Retina (tissue), 1 donor: ENCODE results near the gene CENPF.
"Not testable (repeated sequence)": the region's sequence is repeated elsewhere in the genome, so short reads cannot be mapped to it uniquely, and the experiment has no call there.

Experiments
- DNase-seq: peaks from one replicate; pipeline ENCODE4 v3.0.0-alpha.2; 2016

The CENPF gene

GRCh38 chr1:214584805-214585766 is 17.9 kb upstream of the CENPF start:
- DNase-seq = no peak

DNA sequence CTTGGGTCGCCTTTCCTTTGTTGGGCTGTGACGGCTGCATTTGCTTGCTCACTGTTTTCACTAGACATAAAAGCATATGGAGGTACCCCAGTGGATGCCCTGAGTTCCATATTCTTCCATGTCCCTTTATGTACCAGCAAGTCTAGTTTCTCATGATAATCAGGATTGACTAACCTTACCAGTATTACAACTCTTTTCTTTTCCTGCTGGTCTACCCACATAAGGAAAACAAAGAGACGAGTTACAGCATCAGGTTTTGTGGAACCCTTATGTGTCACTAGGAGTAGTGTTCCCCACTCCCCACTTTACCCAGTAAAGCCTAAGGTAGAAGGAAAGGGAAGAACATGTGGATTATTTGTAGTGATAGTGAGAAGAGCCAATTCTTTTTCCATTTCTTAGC is 16.4 kb upstream of the CENPF start:
- DNase-seq = no peak

GRCh38 chr1:214587165-214587564 is 15.8 kb upstream of the CENPF start:
- DNase-seq = no peak

- DNase-seq = no peak
These were observed 13.9 kb upstream of the CENPF start for GRCh38 chr1:214588963-214589597.

DNA sequence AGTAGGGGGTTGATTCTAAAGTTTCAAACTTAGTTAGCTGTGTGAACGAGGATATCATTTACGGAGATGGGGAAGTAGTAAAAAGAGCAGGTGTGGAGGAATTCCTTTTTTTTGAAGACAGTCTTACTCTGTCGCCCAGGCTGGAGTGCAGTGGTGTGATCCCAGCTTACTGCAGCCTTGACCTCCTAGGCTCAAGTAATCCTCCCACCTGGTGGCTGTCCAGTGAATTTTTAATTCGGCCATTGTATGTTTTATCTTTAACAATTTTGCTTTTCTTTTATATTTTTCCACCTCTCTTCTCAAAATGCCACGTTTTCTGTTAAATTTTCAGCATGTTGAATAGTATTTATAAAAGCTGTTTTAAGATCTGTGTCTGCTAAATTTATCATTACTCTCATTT is 12.3 kb upstream of the CENPF start:
- DNase-seq = no peak

- not testable (repeated sequence) for DNase-seq
These were observed 11.1 kb upstream of the CENPF start for GRCh38 chr1:214591918-214592317.

- DNase-seq = no peak
These were observed 9.8 kb upstream of the CENPF start for GRCh38 chr1:214593158-214593557.

GRCh38 chr1:214603819-214604252 is 841 bp downstream of the CENPF start:
- DNase-seq = peak; percentile 45

GRCh38 chr1:214604523-214604922 is 1.5 kb downstream of the CENPF start:
- DNase-seq = no peak

DNA sequence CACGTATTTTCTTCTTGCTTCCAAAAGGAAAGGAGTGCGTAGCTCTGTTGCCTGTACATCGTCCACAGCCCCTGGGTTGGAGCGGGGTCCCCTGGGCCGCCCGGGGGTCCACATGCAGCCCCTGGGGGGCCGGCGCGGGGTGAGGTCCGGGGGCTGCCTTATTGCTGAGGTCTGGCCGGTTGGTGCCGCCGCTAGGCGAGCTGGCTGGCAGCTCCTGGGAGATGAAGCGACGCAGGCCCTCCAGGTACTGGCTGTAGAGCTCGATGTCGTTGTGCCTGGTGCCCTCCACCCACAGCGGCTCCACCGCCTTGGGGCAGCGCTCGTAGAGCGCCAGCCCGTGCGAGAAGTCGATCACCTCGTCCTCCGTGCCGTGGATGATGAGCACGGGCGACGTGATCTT is 2.5 kb downstream of the CENPF start:
- not testable (repeated sequence) for DNase-seq

DNA sequence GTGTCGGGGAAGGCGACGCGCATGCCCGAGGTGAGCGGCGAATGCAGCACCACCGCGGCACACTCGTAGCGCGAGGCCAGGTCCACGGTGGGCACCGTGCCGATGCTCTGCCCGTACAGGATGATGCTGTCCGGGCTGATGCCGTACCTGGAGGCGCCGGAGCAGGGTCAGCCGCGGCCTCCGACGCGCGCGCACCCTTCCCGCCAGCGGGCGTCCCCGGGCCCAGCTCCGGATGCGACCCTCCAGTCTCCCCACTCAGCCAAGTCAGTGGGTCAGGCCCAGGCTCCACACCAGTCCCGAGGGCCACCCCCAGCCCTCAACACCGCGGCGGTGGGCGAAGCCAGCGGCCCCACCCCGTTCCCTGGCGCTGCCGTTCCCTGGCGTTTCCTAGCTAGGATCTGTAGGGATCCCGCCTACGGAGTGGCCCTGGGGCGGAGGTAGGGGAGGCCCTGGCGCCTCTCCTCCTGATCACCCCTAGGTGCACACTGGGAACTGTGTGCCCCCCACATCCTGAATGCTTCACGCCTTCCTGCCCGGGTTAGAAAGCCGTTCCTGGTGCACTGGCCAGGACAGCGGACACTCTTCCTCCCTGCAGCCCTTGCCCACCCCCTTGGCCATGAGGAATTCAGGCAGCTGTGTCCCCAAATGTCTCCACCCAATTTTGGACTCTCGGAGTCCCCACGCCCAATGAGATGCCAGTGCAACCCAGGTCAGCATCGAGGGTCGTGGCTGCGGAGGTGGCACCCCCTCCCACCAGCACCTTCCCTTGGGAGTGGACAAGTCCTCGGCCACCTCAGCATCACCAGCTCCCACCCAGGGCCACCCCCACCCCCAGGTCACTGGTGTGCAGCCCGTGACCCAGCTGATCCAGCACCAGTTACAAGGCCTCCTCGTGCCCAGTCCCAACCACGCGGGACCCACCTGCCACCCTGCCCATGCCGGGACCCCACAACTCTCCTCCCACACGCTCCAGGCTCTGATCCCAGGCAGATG is 3.2 kb downstream of the CENPF start:
- DNase-seq = not testable (repeated sequence)

DNA sequence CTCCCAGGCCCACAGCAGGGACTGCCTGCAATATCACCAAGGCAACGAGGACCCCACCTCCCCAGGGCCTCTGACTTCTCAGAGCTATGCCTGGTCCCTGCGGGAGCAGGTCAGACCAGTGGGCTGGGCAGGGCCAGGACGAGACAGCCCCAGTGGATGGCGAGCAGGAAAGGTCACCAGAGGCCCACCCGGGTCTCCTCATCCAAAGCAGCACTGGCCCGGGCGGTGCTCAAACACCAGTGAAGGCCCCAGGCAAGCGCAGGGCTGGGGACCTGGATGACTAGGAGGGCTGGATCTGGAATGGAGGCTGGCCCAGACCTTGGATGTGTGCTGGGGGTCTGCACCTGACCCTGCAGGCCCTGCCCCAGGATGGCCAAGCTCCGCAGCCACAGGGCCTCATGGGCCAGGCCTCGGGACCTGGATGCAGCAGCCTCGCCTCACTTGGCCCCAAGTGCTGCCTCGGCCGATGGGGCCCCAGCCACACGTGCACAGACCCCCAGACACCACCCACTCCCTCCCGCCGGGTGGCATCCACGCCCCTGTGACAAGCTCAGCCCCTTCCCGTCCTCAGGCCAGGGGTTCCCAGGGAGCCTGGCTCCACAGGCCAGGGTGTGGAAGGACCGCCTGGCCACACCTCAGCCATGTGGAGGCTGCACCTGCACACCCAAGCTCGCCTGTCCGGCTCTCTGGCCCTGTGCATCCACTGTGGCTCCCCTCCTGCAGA is 4.7 kb downstream of the CENPF start:
- DNase-seq = not testable (repeated sequence)

DNA sequence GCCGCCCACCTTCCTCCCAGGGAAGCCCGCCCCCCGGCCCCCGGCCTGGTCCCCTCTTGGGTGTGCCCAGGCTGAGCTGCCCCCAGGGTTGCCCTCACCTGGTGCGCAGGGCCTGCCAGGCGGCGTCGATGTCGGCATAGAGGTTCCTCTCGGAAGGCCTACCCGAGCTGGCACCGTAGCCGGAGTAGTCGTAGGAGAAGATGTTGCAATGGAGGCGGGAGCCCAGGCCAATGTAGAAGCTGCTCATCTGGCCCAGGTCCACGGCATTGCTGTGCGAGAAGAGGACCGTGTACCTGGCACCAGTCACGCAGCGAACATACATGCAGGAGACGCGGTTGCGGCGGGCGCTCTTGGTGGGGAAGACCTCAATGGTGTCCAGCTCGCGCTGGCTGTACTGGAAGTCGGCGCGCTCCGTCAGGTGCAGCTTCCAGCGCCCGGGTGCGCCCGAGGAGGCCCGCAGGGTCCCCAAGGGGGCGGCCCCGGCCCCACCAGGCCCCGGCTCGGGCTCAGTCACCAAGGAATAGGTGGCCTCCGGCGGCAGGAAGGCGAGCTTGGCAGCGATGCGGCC is 5.3 kb downstream of the CENPF start:
- DNase-seq = not testable (repeated sequence)

GRCh38 chr1:214608817-214609216 is 5.8 kb downstream of the CENPF start:
- DNase-seq = not testable (repeated sequence)

- no peak for DNase-seq
These were observed 6.7 kb downstream of the CENPF start for GRCh38 chr1:214609692-214610091.

GRCh38 chr1:214610136-214610535 is 7.1 kb downstream of the CENPF start:
- not testable (repeated sequence) for DNase-seq

DNA sequence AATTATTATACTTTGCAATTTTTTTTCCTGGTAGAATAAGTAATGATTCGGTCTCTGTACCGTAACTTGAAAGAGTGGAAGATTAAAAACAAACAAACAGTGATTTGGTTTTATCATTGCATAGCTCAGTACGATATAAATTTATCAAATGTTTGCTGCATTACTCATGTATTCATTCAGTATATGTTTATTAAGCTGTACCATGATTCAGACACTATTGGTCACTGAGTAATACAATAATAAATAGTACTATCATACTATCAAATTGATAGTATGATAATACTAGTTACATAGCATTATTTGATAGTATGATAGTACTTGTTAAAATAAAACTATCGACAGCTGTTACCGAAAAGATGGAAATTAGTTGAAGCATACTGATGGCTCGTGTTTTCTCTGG is 12.1 kb downstream of the CENPF start:
- no peak for DNase-seq

- DNase-seq = no peak
These were observed 12.9 kb downstream of the CENPF start for GRCh38 chr1:214615871-214616270.

DNA sequence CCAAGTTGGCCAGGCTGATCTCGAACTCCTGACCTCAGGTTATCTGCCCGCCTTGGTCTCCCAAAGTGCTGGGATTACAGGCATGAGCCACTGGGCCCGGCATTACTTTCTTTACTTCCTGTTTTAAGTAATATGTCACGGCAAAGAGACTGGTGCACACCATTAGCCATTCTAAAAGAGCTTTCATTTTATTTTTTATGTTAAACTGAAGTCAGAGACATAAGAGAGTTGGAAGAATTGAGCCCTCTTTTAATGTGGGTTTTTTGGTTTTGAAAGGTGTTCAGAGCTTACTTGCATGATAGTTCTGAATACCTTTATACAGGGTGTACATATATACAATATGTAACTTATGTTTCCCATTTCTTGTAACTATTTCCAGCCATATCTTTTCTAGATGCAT is 14.3 kb downstream of the CENPF start:
- no peak for DNase-seq

GRCh38 chr1:214617843-214618242 is 14.8 kb downstream of the CENPF start:
- DNase-seq = no peak

GRCh38 chr1:214621236-214621635 is 18.2 kb downstream of the CENPF start:
- DNase-seq = no peak

- no peak for DNase-seq
These were observed 20.4 kb downstream of the CENPF start for GRCh38 chr1:214623430-214623829.
